22Rv1 (cell line): ENCODE results near the gene U2SURP.
A peak's percentile ranks its signal among the peaks of the same experiment; 100 is the strongest.
"Not testable (repeated sequence)": the region's sequence is repeated elsewhere in the genome, so short reads cannot be mapped to it uniquely, and the experiment has no call there.

Experiments used
- H3K27ac ChIP-seq: fragments of 450-650 bp; 2 replicates; pipeline ENCODE4 v1.5.1; 2017
- CTCF ChIP-seq: fragments of 450-650 bp; IDR thresholded peaks from 2 replicates; pipeline ENCODE4 v1.5.1; 2017; ENCODE audit warnings: mild to moderate bottlenecking
- ZFX ChIP-seq: fragments of 450-650 bp; IDR thresholded peaks from 2 replicates; pipeline ENCODE4 v1.6.1; 2017; ENCODE audit warnings: antibody characterized with exemption, borderline replicate concordance

Gene U2SURP

GRCh38 chr3:142977399-142977728, 24.0 kb upstream of the U2SURP start:
- no peak for TF ChIP-seq CTCF
- TF ChIP-seq ZFX, result no peak
- no peak overlapping the region for H3K27ac ChIP-seq

DNA sequence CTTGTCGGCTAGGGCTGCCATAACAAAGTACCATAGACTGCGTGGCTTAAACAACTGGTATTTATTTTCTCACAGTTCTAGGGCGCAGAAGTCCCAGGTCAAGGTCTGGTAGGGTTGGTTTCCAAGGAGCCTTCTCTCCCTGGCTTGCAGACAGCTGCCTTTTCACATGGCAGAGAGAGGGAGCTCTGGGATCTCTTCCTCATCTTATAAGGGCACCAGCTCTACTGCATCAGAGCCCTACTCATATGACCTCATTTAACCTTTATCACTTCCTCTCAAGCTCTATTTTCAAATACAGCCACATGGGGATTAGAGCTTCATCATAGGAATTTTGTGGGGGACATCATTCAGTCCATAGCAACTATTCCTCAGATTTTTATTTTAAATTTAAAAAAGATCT, 20.3 kb upstream of the U2SURP start:
- TF ChIP-seq CTCF, result no peak
- no peak for TF ChIP-seq ZFX
- H3K27ac ChIP-seq, result no peak overlapping the region

DNA sequence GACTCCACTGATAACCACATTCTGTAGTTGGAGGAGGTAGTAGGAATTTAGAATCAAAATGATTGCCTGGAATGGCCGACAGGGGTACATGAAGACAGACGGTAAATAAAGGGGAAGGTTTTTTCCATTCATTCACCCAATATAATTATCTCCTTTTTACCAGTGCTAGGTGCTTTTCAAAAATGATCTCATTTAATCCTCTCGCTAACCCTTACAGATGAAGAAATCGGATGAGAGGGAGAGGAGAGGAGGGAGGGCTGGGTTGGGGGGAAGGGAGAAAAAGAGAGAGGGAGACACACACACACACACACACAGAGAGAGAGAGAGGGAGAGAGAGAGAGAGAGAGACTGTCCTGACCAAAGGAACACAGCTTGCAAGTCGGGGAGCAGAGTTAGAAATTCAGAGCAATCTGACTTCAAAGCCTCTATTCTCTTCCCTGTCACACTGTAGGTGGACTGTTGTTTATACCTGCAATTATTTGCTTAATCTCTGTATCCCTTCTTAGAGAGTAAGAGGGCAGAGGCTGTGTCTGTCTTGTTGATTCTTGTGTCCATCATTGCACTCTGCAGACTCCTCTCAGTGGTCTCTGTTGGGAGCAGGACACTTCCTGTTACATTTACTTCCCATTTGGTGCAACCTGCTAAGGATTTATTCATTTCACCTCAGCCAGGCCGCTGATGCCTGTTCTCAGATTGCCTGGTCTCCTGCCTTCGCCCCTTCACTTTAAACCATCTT, 19.2 kb upstream of the U2SURP start:
- H3K27ac ChIP-seq, result no peak overlapping the region
- TF ChIP-seq CTCF (no peak), ZFX (no peak)

GRCh38 chr3:142983318-142983717, 18.1 kb upstream of the U2SURP start:
- TF ChIP-seq CTCF (no peak), ZFX (no peak)
- H3K27ac ChIP-seq, result no peak overlapping the region

GRCh38 chr3:142984255-142984654, 17.1 kb upstream of the U2SURP start:
- no peak overlapping the region for H3K27ac ChIP-seq
- TF ChIP-seq CTCF (no peak), ZFX (no peak)

- TF ChIP-seq CTCF (peak; percentile 85), ZFX (no peak)
- no peak overlapping the region for H3K27ac ChIP-seq
Observed at GRCh38 chr3:142987080-142987700, 14.2 kb upstream of the U2SURP start.

- no peak overlapping the region for H3K27ac ChIP-seq
- TF ChIP-seq ZFX (no peak), CTCF (no peak)
Observed at GRCh38 chr3:142987707-142988106, 13.7 kb upstream of the U2SURP start.

GRCh38 chr3:142988221-142988620, 13.1 kb upstream of the U2SURP start:
- not testable (repeated sequence) for H3K27ac ChIP-seq

GRCh38 chr3:142988826-142989225, 12.5 kb upstream of the U2SURP start:
- H3K27ac ChIP-seq, result not testable (repeated sequence)
